Fibroblast of the aortic adventitia (primary cell): Measurements from ENCODE around the gene ACTG1. TPM values are rescaled to one million over a fixed set of nuclear protein-coding genes. Genes with fewer than 3 reads are reported as not detected.

Experiments
- DNase-seq: peaks from one replicate; pipeline ENCODE4 v3.0.0-alpha.2; 2010; ENCODE audit warnings: low read depth
- H3K4me3 ChIP-seq: 2 replicates; pipeline ENCODE4 v1.5.1; 2011; ENCODE audit warnings: low read depth, mild to moderate bottlenecking, control low read depth, low read length, moderate library complexity
- total RNA-seq: library from RNA; depleted of rRNA; stranded (reverse); fragments of >200 nt; gene quantifications from 2 replicates; pipeline ENCODE4 v1.2.3, GENCODE V29; 2012; ENCODE audit warnings: low replicate concordance
- TF ChIP-seq, protein P1 (sequence below): IDR thresholded peaks from 2 replicates; pipeline ENCODE4 v1.5.1; 2011; ENCODE audit warnings: mild to moderate bottlenecking, low read length, control low read depth, inconsistent platforms; ENCODE audit not compliant: insufficient read depth

The ACTG1 gene
- total RNA-seq, 1 donor, result 6,650 TPM

DNA sequence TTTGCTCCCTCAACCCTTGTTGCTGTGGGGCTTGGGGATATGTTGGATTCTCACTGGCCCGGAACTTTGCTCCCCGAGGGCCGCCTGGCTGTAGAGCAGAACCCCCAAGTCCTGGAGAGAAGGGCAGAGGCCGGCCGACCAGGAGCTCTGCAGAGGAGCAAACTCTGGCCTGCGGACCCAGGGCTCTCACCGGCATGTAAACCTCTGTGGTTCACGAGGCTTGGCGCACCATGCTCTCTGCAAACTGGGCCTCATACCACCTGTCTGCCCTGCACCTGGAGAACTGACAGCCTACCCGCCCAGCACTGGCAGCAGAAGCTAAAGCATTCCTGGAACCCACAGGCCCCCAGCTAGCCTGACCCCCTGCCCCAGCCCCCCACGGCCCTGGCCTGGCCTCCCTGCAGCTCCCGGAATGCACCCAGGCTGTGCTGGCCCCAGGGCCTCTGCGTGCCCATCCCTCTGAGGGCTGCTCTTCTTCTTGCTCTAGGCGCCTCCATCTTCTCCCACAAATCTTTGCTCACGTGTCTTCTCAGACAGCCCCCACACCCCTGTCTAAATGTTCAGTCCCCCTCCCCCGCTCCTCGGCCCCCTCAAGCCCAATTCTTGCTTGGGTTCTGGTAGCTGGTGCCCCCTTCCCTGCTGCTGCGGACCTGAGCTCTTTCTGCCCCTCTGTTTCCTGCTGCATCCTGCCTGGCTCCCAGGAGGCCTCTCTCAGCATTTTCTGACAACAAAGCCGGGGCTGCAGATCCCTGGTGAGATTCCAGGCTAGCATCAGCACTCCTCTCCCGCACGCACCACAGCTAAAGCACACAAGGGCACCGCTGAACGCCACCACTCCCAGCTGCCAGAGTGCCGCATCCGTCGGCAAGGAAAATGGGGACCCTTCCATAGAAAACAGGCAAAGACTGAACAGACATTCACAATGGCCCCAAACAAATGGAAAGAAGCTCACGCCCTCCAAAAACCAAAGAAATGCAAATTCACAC lies 23.3 kb downstream of the ACTG1 start:
- DNase-seq, result no peak
- TF ChIP-seq, protein P1, sequence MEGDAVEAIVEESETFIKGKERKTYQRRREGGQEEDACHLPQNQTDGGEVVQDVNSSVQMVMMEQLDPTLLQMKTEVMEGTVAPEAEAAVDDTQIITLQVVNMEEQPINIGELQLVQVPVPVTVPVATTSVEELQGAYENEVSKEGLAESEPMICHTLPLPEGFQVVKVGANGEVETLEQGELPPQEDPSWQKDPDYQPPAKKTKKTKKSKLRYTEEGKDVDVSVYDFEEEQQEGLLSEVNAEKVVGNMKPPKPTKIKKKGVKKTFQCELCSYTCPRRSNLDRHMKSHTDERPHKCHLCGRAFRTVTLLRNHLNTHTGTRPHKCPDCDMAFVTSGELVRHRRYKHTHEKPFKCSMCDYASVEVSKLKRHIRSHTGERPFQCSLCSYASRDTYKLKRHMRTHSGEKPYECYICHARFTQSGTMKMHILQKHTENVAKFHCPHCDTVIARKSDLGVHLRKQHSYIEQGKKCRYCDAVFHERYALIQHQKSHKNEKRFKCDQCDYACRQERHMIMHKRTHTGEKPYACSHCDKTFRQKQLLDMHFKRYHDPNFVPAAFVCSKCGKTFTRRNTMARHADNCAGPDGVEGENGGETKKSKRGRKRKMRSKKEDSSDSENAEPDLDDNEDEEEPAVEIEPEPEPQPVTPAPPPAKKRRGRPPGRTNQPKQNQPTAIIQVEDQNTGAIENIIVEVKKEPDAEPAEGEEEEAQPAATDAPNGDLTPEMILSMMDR, result no peak
- no peak overlapping the region for H3K4me3 ChIP-seq

DNA sequence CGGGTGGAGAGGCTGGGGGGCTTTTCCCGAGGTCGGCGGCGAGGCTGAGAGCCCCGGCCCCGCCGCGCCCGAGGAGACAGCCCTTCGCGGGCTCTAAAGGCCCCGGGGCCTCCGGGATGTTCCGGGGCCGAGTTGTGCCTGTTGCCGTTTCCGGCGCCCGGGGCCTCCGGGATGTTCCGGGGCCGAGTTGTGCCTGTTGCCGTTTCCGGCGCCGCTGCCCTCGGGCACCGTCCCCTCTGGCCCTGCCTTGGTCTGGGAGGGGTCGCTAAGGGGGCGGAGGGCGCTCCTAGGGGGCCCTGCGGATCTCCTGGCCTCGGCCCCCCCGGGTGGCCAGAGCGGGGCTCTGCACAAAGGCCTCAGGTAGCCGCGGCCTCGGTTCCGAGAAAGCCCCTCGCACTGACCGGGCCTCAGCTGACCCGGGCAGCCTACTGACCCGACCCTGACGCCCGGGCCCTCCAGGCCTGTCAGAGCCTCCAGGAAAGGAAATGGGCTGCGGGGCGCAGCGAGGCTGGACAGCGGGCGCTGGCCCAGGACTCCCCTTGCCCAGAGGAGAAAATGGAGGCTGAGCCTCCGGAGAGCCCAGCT lies 24.2 kb downstream of the ACTG1 start:
- peak overlapping the region; percentile 63 for H3K4me3 ChIP-seq
- no peak for DNase-seq
- TF ChIP-seq, protein P1, result no peak

DNA sequence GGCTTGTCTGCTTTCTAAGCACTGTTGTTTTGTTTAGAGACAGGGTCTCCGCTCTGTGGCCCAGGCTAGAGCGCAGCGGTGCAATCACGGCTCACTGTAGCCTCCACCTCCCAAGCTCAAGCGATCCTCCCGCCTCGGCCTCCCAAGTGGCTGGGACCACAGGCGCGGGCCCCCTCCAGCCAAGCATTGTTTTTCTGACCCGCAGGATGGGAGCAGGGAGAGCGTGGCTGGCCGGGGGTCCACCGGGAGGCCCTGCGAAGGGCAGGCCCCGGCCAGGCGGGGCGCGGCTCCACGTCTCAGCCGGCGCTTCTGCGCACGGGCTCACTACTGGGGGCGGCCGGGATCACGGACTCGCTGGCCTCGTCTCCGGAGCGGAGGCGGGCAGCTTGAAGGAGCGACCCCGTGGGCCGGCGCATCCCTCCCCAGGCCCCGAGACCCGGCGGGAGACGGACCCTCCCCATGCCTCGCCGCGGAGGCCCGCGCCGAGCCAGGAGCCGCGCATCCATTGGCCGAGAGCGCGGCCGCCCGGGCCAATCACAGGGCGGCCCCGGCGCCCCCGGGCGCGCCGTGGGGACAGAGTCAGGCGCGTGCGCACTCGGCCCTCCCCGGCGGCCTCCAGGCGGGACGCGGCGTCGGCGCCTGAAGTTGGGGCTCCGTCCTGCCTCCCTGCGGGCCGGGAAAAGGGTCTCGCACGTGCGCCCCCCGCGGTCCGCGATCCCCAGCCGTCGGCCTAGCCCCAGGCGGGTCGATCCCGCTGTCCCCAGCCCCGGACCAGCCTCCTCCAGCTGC lies 24.9 kb downstream of the ACTG1 start:
- peak overlapping the region; percentile 63 for H3K4me3 ChIP-seq
- peak; percentile 52 for DNase-seq
- TF ChIP-seq, protein P1, result no peak

DNA sequence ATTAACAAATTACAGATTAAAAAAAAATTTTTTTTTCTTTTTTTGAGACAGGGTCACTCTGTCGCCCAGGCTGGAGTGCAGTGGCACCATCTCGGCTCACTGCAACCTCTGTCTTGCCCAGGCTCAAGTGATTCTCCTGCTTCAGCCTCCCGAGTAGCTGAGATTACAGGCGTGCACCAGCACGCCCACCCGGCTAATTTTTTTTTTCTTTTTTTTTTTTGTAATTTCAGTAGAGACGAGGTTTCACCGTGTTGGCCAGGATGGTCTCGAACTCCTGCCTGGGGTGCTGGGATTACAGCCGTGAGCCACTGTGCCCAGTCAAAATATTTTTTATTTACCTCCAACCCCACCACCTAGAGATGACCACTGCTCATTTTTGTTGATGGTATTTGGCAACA lies 25.5 kb downstream of the ACTG1 start:
- H3K4me3 ChIP-seq, result no peak overlapping the region
- DNase-seq, result no peak
- TF ChIP-seq, protein P1, result no peak

DNA sequence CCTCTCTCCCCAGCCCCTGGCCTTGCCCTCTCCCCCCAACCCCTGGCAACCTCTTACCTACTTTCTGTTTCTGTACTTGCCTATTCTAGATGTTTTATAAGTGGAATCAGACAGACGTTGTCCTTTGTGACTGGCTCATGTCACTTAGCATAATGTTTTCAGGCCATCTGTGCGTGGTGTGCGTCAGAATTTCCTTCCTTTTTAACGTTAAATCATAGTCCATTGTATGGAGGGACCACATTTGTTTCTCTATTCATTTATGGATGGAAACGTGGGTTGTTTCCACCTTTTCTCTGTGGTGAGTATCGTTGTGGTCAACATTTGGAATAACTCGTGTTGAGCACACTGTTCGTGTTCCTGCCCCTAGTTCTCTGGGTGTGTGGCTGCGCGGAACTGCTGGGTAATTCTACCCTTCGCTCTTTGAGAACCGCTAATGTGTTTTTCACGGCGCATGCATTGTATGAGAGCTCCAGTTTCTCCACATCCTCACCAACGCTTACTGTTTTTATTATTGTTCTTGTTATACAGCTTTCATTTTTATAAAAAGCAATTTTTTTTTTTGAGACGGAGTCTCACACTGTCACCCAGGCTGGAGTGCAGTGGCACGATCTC lies 26.3 kb downstream of the ACTG1 start:
- H3K4me3 ChIP-seq, result no peak overlapping the region
- TF ChIP-seq, protein P1, result no peak

DNA sequence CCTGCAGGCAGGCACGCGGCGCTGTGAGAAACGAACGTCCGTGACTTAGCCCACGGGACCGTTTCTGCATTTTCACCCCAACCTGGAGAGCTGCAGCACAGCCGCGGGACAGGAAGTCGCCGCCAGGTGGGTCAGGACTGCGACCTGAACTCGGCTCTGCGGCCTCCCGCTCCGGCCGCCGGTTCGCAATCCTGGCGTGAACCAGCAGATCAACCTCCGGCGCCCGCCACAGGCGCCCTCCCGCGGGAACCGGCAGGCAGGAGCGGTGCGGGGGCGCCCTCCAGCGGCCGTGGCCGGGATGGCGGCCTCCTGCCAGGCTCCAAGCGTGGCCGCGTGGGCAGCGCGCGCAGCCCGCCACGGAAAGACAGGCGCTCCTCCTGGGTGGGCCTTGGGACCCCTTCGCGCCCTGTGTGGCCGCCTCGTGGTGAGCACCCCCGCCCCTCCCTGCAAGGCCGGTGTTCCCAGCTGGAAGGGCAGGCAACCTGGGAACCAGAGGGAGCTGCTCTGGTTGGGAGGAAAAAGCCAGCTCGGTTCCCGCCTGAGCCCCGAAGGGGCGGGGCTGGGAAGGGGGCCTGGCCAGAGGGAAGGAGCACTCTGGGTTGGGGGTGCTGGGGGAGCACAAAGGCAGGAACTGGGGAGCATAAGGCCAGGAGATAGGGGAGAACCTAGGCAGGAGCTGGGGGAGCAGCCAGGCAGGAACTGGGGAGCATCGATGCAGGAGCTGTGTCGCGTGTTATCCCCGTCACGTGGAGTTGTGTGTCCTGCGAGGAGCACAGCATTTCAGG lies 28.2 kb downstream of the ACTG1 start:
- TF ChIP-seq, protein P1, result peak; percentile 60
- peak; percentile 77 for DNase-seq
- H3K4me3 ChIP-seq, result peak overlapping the region; percentile 57

More for the DNA sequence above, 26.3 kb downstream of the ACTG1 start:
- DNase-seq, result no peak
